Neural crest cell (in vitro differentiated cells): ENCODE measurements around the gene CCNA2. TPM values are rescaled to one million over a fixed set of nuclear protein-coding genes. Genes with fewer than 3 reads are reported as not detected.
A peak's percentile ranks its signal among the peaks of the same experiment; 100 is the strongest.

Experiments
- DNase-seq: peaks from one replicate; pipeline ENCODE4 v3.0.0; 2021; ENCODE audit warnings: low read depth, mixed read lengths, low spot score
- H3K27ac Mint-ChIP-seq: one replicate; pipeline ENCODE4 v1.8.0; 2021; ENCODE audit warnings: mild to moderate bottlenecking, mixed read lengths; ENCODE audit not compliant: unreplicated experiment
- H3K27me3 Mint-ChIP-seq: 2 replicates; pipeline ENCODE4 v1.8.0; 2021; ENCODE audit warnings: low read depth, mild to moderate bottlenecking, mixed read lengths
- H3K36me3 Mint-ChIP-seq: 2 replicates; pipeline ENCODE4 v1.8.0; 2021; ENCODE audit warnings: low read depth, mild to moderate bottlenecking, mixed read lengths
- H3K4me1 Mint-ChIP-seq: 2 replicates; pipeline ENCODE4 v1.8.0; 2021; ENCODE audit warnings: mixed read lengths
- H3K4me3 Mint-ChIP-seq: one replicate; pipeline ENCODE4 v1.8.0; 2021; ENCODE audit warnings: mild to moderate bottlenecking, mixed read lengths
- H3K9me3 Mint-ChIP-seq: 2 replicates; pipeline ENCODE4 v1.8.0; 2021; ENCODE audit warnings: mixed read lengths
- CTCF ChIP-seq: fragments of 200-600 bp; sonication (generic); conservative IDR thresholded peaks from 2 replicates; pipeline ENCODE4 v1.5.0; 2021; ENCODE audit warnings: antibody characterized with exemption, mild to moderate bottlenecking
- long read RNA-seq: library from polyadenylated mRNA; unstranded; transcript quantifications from one replicate; pipeline ENCODE4 v2.0.0, GENCODE V29; 2020
- total RNA-seq: library from RNA; stranded (reverse); gene quantifications from 2 replicates; pipeline ENCODE4 v1.2.1, GENCODE V29; 2021

Gene CCNA2
- total RNA-seq = 85.2 and 85.3 TPM in 2 replicates
- long read RNA-seq, transcript CCNA2-201 (8 exons, 2,797 nt) = major isoform, 340 of 381 reads
- long read RNA-seq, partial matches to known transcripts = 35 of 381 reads
- long read RNA-seq, other reads (novel, unspliced or antisense) = 6 of 381 reads

- Mint-ChIP-seq H3K4me3 (peak within 1 kb of the TSS; percentile 91), H3K36me3 (peaks cover 8% of the 10 kb centered on the region), H3K4me1 (peaks cover 30% of the 10 kb centered on the region), H3K9me3 (no peaks in the 10 kb centered on the region), H3K27ac (peak within 1 kb of the TSS; percentile 98), H3K27me3 (no peaks in the 10 kb centered on the region)
- DNase-seq = peak; percentile 91
- no peak for TF ChIP-seq CTCF
Observed at GRCh38 chr4:121823505-121824170, at the start of gene CCNA2. Gene CCNA2 (minus strand): TSS chr4:121823883. CDS start chr4:121823628, 255 bp downstream.

GRCh38 chr4:121869841-121870822, 46.4 kb upstream of the CCNA2 start, which contains the start of gene BBS7:
Gene BBS7 (minus strand): TSS chr4:121870474. CDS start chr4:121870313, 161 bp downstream.
- Mint-ChIP-seq H3K27me3 (no peaks in the 10 kb centered on the region), H3K4me1 (peaks cover 22% of the 10 kb centered on the region), H3K27ac (peak within 1 kb of the TSS; percentile 98), H3K36me3 (peaks cover 20% of the 10 kb centered on the region), H3K4me3 (peak within 1 kb of the TSS; percentile 99), H3K9me3 (peaks cover 9% of the 10 kb centered on the region)
- TF ChIP-seq CTCF = no peak
- DNase-seq = peak; percentile 98

- Mint-ChIP-seq H3K9me3 (peaks cover 6% of the 10 kb centered on the region), H3K27me3 (no peaks in the 10 kb centered on the region), H3K4me1 (peaks cover 14% of the 10 kb centered on the region), H3K27ac (no peak overlapping the region), H3K36me3 (peaks cover 20% of the 10 kb centered on the region), H3K4me3 (no peak overlapping the region)
- DNase-seq = no peak
- TF ChIP-seq CTCF = no peak
Observed at GRCh38 chr4:121863799-121864198, 40.1 kb upstream of the CCNA2 start.

GRCh38 chr4:121861426-121861825, 37.7 kb upstream of the CCNA2 start:
- Mint-ChIP-seq H3K27me3 (no peaks in the 10 kb centered on the region), H3K4me1 (peaks cover 10% of the 10 kb centered on the region), H3K4me3 (no peak overlapping the region), H3K9me3 (peaks cover 6% of the 10 kb centered on the region), H3K27ac (no peak overlapping the region), H3K36me3 (peaks cover 11% of the 10 kb centered on the region)
- DNase-seq = no peak
- TF ChIP-seq CTCF = no peak

- DNase-seq = no peak
- H3K4me3 Mint-ChIP-seq = no peak overlapping the region
- H3K36me3 Mint-ChIP-seq = no peaks in the 10 kb centered on the region
- no peaks in the 10 kb centered on the region for H3K9me3 Mint-ChIP-seq
- H3K27ac Mint-ChIP-seq = no peak overlapping the region
- H3K27me3 Mint-ChIP-seq = no peaks in the 10 kb centered on the region
- TF ChIP-seq CTCF = no peak
- H3K4me1 Mint-ChIP-seq = peaks cover 10% of the 10 kb centered on the region
Observed at GRCh38 chr4:121860121-121860520, 36.4 kb upstream of the CCNA2 start.
